Heart left ventricle (tissue), 13 donors: ENCODE results near the gene SESN1.

Experiments used
- CTCF ChIP-seq, 12 donors: fragments of 200-600 bp; sonication (generic) in 4 of 12; IDR thresholded peaks; one replicate each; pipeline versions ENCODE4 v1.5.0 to v1.8.0; 2018 to 2022; ENCODE audit warnings: antibody characterized with exemption in 12 of 12, mild to moderate bottlenecking in 5 of 12
- POLR2A ChIP-seq, 2 donors: fragments of 450-650 bp; IDR thresholded peaks; one replicate each; pipeline ENCODE4 v1.6.1; 2017; ENCODE audit warnings: antibody characterized with exemption in 2 of 2, mild to moderate bottlenecking in 2 of 2, moderate library complexity in 2 of 2
- donor health status: ischemic (EF 13 %, LVEDD 7.1; RV severe dilation, severe dysfunction).
- donor health status: DM: no; HTN: yes; CAD: no.
- donor health status: DM: no; HTN: no; CAD: no.
- donor health status: ischemic (EF 25% LVEDD 6.9; RV normal size, moderate dysfunction).
- donor health status: ischemic (EF 25% LVEDD 5.7; RV mildly dilated, moderate dysfunction).
- donor health status: ischemic (EF 35%, LVEDD 5.7; RV mildly dilated, moderate dysfunction).
- donor health status: nonischemic (EF 11% LVEDD 7.7; RV severe dilation, severe dysfunction).
- donor health status: DM: yes; HTN: yes; CAD: no.
- donor health status: PGD.
- donor health status: ischemic (EF 29% LVEDD 5.4; RV normal size, mild dysfunction).
- donor health status: nonischemic (EF 23%, LVEDD 6.1; RV moderate dilation, normal function).

DNA sequence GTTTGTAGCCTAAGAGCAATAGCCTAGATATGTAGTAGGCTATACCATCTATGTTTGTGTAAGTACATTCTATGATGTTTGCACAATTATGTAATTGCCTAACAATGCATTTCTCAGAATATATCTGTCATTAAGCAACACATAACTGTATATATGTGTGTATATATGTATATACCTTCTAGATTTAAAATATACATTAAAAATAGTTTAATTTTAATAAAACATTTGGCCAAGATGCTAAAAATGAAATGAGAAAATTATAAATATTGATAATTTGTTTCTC lies 20.6 kb downstream of the SESN1 start:
- TF ChIP-seq CTCF (IDR thresholded peaks at IDR 0.05) = no peak
- TF ChIP-seq POLR2A (IDR thresholded peaks at IDR 0.05) = no peak
